DMS79 (cell line): Measurements from ENCODE around the gene WFDC11.
"Not testable (repeated sequence)": the region's sequence is repeated elsewhere in the genome, so short reads cannot be mapped to it uniquely, and the experiment has no call there.

Source experiments
- DNase-seq: peaks from one replicate; lab custom pipeline; 2025; lab: John Stamatoyannopoulos, UW

WFDC11 gene

GRCh38 chr20:45670139-45670538 lies at the start of gene WFDC11:
Gene WFDC11, minus strand, starts transcription at chr20:45670239. Its CDS starts 19,639 bp downstream, at chr20:45650600.
- DNase-seq: no peak

- not testable (repeated sequence) for DNase-seq
These were observed 46.2 kb upstream of the WFDC11 start for GRCh38 chr20:45716141-45716688.

GRCh38 chr20:45704969-45705637 lies 35.1 kb upstream of the WFDC11 start, which contains the start of gene WFDC10B:
Gene WFDC10B, minus strand, starts transcription at chr20:45705019. Its CDS starts 19,027 bp downstream, at chr20:45685992.
- DNase-seq: peak; percentile 41

DNA sequence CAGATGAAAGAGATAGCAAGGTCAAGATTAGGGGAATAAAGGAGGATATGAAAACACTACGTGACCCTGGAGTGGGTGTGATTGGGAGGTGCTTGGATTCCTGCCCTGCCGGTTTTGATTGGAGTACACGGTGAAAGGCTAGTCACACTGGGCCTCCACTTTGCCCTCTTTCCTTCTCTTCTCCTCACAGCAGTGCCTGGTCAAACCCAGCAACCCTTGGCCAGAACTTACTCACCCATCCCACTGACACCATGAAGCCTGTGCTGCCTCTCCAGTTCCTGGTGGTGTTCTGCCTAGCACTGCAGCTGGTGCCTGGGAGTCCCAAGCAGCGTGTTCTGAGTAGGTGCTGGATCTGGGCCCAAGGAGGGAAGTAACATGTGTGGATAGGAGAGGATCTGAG lies 31.8 kb upstream of the WFDC11 start, which contains the start of gene WFDC13:
WFDC13 (plus strand) TSS at position 166 of the 400 bp plus-strand sequence; CDS start at position 252, 86 bp downstream.
- no peak for DNase-seq

- DNase-seq: no peak
These were observed 31.1 kb upstream of the WFDC11 start for GRCh38 chr20:45701104-45701503.

GRCh38 chr20:45695496-45695895 lies 25.5 kb upstream of the WFDC11 start:
- no peak for DNase-seq

- not testable (repeated sequence) for DNase-seq
These were observed 23.3 kb upstream of the WFDC11 start for GRCh38 chr20:45693346-45693745.

GRCh38 chr20:45685896-45686295 lies 15.9 kb upstream of the WFDC11 start:
- DNase-seq: no peak

DNA sequence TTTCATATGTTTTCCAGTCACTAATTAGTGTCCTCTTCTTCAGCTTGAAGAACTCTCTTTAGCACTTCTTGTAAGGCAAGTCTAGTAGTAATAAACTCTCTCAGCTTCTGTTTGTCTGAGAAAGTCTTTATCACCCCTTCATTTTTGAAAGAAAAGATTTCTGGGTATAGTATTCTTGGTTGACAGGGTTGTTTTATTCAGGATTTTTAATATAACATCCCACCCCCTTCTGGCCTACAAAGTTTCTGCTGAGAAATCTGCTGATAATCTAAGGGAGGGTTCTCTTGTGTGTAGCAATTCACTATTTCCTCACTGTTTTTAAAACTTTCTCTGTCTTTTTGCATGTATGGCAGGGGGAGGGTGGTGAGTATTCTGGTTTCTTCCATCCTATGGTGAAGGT lies 9.6 kb upstream of the WFDC11 start:
- DNase-seq: no peak

DNA sequence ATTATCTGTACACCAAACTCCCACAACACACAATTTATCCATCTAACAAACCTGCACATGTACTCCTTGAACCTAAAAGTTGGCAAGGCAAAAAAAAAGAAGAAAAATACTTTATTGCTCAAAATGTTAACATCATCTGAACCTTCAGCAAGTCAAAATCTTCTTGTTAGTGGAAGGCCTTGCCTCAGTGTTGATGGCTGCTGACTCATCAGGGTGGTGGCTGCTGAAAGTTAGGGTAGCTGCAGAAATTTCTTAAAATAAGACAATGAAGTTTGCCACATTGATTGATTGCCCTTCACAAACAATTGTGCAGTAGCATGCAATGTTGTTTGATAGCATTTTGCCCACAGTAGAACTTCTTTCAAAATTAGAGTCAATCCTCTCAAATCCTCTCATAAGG lies 2.7 kb upstream of the WFDC11 start:
- no peak for DNase-seq

DNA sequence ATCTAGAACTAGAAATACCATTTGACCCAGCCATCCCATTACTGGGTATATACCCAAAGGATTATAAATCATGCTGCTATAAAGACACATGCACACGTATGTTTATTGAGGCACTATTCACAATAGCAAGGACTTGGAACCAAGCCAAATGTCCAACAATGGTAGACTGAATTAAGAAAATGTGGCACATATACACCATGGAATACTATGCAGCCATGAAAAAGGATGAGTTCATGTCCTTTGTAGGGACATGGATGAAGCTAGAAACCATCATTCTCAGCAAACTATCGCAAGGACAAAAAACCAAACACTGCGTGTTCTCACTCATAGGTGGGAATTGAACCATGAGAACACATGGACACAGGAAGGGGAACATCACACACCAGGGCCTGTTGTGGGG lies 13.0 kb downstream of the WFDC11 start:
- not testable (repeated sequence) for DNase-seq

GRCh38 chr20:45651726-45652125 lies 18.3 kb downstream of the WFDC11 start:
- DNase-seq: not testable (repeated sequence)

- DNase-seq: no peak
These were observed 20.7 kb downstream of the WFDC11 start for GRCh38 chr20:45649312-45649863.

GRCh38 chr20:45647441-45648050 lies 22.5 kb downstream of the WFDC11 start:
- no peak for DNase-seq

- DNase-seq: no peak
These were observed 23.2 kb downstream of the WFDC11 start for GRCh38 chr20:45646875-45647274.

DNA sequence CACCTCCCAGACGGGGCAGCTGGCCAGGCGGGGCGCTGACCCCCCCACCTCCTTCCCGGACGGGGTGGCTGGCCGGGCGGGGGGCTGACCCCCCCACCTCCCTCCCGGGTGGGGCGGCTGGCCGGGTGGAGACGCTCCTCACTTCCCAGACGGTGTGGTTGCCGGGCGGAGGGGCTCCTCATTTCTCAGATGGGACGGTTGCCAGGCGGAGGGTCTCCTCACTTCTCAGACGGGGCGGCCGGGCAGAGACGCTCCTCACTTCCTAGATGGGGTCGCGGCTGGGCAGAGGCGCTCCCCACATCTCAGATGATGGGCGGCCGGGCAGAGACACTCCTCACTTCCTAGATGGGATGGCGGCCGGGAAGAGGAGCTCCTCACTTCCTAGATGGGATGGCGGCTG lies 24.2 kb downstream of the WFDC11 start:
- not testable (repeated sequence) for DNase-seq

- DNase-seq: not testable (repeated sequence)
These were observed 29.0 kb downstream of the WFDC11 start for GRCh38 chr20:45641076-45641475.

DNA sequence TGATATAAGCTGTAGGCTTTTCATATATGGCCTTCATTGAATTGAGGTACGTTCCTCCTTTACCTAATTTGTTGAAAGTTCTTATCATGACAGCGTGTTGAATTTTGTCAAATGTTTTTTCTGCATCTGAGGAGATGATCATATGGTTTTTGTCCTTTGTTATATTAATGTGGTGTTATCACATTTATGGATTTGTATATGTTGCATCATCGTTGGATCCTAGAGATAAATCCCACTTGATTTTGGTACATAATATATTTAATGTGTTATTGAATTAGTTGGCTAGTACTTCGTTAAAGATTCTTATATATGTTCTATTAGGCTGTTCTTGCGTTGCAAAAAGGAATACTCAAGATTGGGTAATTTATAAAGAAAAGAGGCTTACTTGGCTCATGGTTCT lies 30.4 kb downstream of the WFDC11 start:
- DNase-seq: no peak

- DNase-seq: no peak
These were observed 33.5 kb downstream of the WFDC11 start for GRCh38 chr20:45636513-45636912.

GRCh38 chr20:45631184-45631583 lies 38.9 kb downstream of the WFDC11 start, which contains the start of gene WFDC9:
Gene WFDC9, minus strand, starts transcription at chr20:45631284. Its CDS starts 21,103 bp downstream, at chr20:45610181.
- DNase-seq: no peak

DNA sequence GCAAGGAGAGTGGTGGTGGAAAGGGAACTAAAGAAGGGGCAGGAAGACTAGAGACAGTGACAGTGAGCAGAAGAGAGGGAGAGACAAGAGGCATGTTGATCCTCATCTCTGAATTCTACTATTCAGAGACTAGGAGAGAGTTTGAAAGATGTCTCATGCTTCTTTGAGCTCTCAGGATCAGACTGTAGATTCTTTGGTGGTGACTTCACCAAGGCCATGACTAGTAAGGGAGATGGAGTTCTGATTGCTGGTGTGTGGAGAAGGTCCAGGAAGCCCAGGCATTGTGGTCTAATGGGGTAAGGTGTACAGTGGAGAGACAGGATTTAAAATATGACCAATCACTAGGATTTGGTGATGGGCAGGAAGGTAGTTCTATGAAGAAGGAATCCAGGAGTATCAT lies 39.7 kb downstream of the WFDC11 start:
- DNase-seq: no peak

- no peak for DNase-seq
These were observed 40.4 kb downstream of the WFDC11 start, which contains the start of gene WFDC10A for GRCh38 chr20:45629496-45630100. Gene WFDC10A, plus strand, starts transcription at chr20:45629739. Its CDS starts 75 bp downstream, at chr20:45629814.
